GM21825 (cell line): ENCODE data around the gene DAG1.
"Not testable (repeated sequence)": the region's sequence is repeated elsewhere in the genome, so short reads cannot be mapped to it uniquely, and the experiment has no call there.

Source experiments
- ATAC-seq: cut with Tn5 transposase; IDR thresholded peaks from one replicate; pipeline ENCODE4 v1.9.1; 2021; ENCODE audit warnings: mild to moderate bottlenecking, moderate library complexity; ENCODE audit not compliant: unreplicated experiment

Gene DAG1

GRCh38 chr3:49469037-49469935 lies 781 bp upstream of the DAG1 start:
- ATAC-seq: no peak

GRCh38 chr3:49470714-49471420 lies 800 bp downstream of the DAG1 start:
- ATAC-seq: peak; percentile 15

- ATAC-seq: no peak
Observed at GRCh38 chr3:49471856-49472495, 1.9 kb downstream of the DAG1 start.

GRCh38 chr3:49476563-49476962 lies 6.5 kb downstream of the DAG1 start:
- no peak for ATAC-seq

- no peak for ATAC-seq
Observed at GRCh38 chr3:49482766-49483165, 12.7 kb downstream of the DAG1 start.

GRCh38 chr3:49484471-49484870 lies 14.4 kb downstream of the DAG1 start:
- no peak for ATAC-seq

- ATAC-seq: no peak
Observed at GRCh38 chr3:49489247-49489646, 19.2 kb downstream of the DAG1 start.

GRCh38 chr3:49492969-49493368 lies 22.9 kb downstream of the DAG1 start:
- ATAC-seq: no peak

GRCh38 chr3:49493901-49494300 lies 23.8 kb downstream of the DAG1 start:
- ATAC-seq: no peak

- no peak for ATAC-seq
Observed at GRCh38 chr3:49495023-49495422, 25.0 kb downstream of the DAG1 start.

- ATAC-seq: not testable (repeated sequence)
Observed at GRCh38 chr3:49496845-49497244, 26.8 kb downstream of the DAG1 start.

- no peak for ATAC-seq
Observed at GRCh38 chr3:49497606-49498005, 27.5 kb downstream of the DAG1 start.

GRCh38 chr3:49498239-49498638 lies 28.2 kb downstream of the DAG1 start:
- no peak for ATAC-seq

- ATAC-seq: no peak
Observed at GRCh38 chr3:49498648-49499047, 28.6 kb downstream of the DAG1 start.

GRCh38 chr3:49500205-49500731 lies 30.2 kb downstream of the DAG1 start:
- ATAC-seq: no peak

- ATAC-seq: no peak
Observed at GRCh38 chr3:49500732-49501609, 30.9 kb downstream of the DAG1 start.

- no peak for ATAC-seq
Observed at GRCh38 chr3:49501842-49502241, 31.8 kb downstream of the DAG1 start.

- ATAC-seq: no peak
Observed at GRCh38 chr3:49506906-49507305, 36.8 kb downstream of the DAG1 start.

- no peak for ATAC-seq
Observed at GRCh38 chr3:49509028-49509561, 39.0 kb downstream of the DAG1 start.

GRCh38 chr3:49511639-49512038 lies 41.6 kb downstream of the DAG1 start:
- ATAC-seq: no peak
